ENCODE data around the gene MTUS2. TPM values are rescaled to one million over a fixed set of nuclear protein-coding genes. Genes with fewer than 3 reads are reported as not detected.

The MTUS2 gene
- total RNA-seq, 1 donor from 2014 or later, result 5.1 TPM

DNA sequence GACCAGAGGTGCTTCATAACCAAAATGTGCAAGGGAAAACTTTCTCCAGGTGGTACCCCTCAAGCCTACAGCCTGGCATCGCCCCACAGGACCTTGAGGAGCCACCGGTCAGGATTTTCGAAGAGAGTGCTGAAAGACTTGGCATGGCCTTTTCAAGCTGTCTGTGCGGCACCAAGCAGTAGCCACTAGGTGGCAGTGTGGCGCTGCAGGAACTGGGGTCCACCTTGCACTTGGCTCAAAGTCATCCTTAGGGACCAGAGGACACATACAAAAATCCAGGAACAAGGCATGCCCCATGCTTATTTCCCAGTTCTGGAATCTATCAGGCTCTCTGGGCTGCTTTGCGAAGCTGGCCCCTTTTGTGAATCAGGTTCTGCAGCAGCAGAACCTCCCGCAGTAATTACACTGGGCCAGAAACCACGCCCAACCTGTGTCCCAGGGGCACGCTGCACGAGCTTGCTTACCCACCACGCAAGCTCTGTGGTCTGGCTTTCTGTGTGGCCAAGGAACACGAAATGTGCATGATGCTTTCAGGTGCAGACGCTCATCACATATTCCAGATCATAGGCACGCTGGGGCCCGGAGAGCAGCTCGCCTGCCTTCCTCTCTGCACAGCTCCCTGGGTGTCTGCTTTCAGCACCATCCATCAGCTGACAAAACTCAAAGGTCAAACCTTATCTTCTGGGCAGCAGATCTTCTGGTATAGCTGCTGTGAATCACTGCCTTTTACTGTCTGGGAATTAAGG lies 688.2 kb downstream of the MTUS2 start:
- peak; percentile 82 for DNase-seq (ENCODE audit: low spot score)

GRCh38 chr13:29508876-29509252 lies 688.7 kb downstream of the MTUS2 start:
- DNase-seq (ENCODE audit: low spot score), result no peak

DNA sequence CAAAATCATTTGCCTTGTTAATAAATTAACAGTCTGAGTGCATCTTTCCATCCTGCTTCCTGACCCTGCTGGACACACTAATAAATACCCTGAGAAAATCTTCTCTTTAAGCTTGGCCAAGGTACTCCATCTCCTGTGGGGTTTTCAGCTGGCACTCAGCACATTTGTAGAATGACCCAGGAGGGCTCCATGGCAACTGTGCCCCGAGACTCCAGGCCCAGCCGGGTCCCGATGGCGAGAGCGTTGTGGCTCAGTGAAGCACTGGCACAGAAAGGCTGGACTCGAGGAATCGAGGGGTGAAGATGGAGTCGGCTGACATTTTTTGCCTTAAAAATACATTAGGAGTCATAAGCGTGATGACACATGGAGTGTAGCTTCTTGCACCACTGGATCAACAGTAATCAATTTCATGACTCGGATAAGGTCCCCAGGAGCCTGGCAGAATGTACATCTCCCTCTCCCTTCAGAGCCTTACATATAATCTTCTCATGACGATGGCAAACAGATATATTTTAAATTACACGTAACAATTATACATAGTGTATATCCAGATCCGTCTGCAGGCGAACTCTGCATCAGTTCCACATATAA lies 690.0 kb downstream of the MTUS2 start:
- DNase-seq (ENCODE audit: low spot score), result no peak

GRCh38 chr13:29510651-29511084 lies 690.5 kb downstream of the MTUS2 start:
- no peak for DNase-seq (ENCODE audit: low spot score)

GRCh38 chr13:29511106-29511796 lies 691.1 kb downstream of the MTUS2 start:
- DNase-seq (ENCODE audit: low spot score), result no peak

DNA sequence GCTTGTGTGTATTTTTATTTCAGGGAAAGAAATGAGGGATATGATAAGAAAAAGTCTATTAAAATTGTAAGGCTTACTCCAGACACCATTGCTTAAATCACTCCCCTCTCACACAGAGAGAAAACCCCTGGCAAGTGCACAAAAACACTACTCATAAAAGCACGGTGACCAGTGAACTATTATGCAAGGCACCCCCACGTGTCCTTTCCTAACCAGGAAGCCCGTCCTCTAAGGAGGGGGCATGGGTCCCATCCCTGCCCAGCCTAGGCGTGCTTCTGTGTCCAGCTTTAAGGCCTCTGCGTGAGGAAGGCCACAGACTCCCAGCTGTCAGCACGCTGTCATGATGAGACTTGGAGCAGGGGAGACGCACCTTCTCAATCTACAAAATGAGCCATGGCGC lies 691.8 kb downstream of the MTUS2 start:
- DNase-seq (ENCODE audit: low spot score), result no peak

DNA sequence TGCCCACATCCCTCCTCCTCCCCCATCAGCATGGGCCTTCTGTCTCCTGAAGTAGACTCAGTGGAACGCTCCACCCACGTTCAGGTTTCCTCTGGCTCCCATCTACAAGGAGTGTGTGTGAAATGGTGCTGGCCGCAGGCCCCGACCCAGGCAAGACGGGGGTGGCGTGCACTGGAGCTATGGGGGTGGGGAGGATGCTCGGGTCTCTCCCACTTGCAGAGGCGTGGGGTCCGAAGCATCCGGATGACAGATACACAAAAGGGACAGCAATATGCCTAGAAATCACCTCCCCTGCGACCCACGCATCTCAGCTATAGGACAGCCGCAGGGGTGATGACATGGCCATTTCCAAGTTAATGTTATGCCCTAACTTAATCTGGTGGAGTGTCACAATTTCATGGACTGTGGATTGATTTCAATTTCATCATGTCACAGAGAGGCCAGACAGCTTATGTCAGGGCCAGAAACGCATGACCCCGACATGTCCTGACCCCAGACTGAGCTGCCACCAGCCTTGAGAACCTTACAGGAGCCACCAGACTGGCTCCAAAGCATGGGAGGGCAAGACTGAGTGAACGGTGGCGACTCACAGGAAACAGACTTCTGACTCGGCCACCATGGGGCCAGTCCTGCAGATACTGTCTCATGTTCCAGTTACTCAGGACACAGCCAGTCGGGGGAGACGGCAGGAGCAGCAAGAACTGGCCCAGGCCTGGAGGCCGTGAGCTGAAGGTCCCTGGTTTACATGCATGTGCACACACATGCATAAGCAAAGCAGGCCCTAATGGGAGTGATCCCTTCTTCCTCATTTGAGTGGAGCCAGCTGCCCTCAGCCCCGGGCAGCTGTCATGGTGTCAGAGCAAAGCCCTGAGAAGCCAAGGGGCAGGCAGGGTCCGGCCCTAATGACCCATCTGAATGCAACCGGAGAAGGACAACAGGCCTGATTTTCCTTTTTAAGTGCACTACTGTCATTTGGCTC lies 693.2 kb downstream of the MTUS2 start:
- no peak for DNase-seq (ENCODE audit: low spot score)

GRCh38 chr13:29513981-29514719 lies 694.0 kb downstream of the MTUS2 start:
- DNase-seq (ENCODE audit: low spot score), result no peak

DNA sequence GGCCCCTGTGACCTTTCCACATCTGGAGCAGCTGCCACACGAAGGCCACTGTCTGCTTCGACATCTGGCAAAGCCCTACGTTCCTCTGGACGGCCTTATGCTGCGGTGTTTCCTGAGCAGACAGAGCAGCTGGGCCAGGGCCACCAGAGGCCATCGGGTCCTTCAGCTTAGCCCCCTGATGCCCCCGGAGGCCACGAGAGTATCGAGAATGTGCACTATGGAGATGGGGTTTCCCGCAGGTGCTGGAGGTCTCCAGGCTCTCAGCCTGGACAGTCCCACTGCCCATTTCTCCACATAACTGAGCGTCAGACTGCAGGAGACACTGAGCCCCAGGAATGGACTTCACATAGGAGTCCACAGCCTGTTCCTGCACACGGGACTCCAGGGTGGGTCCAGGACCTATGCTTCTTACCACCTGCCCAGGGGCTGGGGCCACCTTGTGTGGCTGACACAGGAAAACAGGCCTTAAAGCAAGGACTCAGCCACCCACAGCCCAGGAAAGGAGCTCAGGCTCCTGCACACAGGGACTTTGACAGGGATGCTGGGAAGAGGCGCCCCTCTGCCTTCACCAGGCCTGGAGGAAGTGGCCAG lies 694.7 kb downstream of the MTUS2 start:
- no peak for DNase-seq (ENCODE audit: low spot score)

DNA sequence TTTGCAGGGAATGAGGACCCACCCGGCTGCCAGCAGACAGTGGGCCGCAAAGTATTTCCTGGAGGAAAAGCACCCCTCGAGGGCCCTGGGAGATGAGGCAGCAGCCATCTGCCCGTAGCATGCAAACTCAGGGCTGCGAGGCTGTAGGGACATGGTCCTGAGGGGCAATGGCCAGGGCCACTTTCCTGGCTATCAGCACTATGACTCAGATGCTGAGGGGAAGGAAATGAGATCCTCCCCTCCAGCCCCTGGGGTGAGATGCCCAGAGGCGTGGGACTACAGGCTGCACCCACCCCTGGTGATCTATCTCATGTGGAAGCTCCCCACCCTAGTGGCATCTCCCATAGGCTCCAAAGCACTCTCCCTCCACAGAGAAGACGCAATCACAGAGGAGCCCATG lies 695.2 kb downstream of the MTUS2 start:
- DNase-seq (ENCODE audit: low spot score), result no peak

DNA sequence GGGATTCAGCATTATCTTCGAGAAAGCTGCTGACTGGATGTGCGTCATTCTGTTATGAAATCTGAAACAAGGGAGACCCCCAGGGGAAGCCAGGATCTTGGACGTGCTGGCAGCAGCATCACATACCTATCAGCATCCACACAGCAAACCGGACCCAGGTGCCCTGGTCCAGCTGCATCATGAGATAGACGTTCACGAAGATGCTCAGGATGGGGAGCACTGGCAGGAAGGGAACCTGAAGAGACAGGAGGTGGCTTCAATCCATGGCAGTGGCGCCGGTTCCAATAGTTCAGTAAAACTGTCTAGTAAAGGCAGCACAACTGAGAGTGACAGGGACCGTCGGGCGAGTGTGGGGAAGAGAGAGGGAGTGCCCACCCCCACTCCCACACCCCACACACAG lies 695.9 kb downstream of the MTUS2 start:
- DNase-seq (ENCODE audit: low spot score), result no peak

- DNase-seq (ENCODE audit: low spot score), result no peak
These were observed 696.7 kb downstream of the MTUS2 start for GRCh38 chr13:29516880-29517279.

- no peak for DNase-seq (ENCODE audit: low spot score)
These were observed 699.8 kb downstream of the MTUS2 start for GRCh38 chr13:29519921-29520320.

GRCh38 chr13:29520671-29521070 lies 700.5 kb downstream of the MTUS2 start:
- DNase-seq (ENCODE audit: low spot score), result no peak

- no peak for DNase-seq (ENCODE audit: low spot score)
These were observed 701.2 kb downstream of the MTUS2 start for GRCh38 chr13:29521336-29521735.

GRCh38 chr13:29522044-29522685 lies 702.0 kb downstream of the MTUS2 start:
- no peak for DNase-seq (ENCODE audit: low spot score)

DNA sequence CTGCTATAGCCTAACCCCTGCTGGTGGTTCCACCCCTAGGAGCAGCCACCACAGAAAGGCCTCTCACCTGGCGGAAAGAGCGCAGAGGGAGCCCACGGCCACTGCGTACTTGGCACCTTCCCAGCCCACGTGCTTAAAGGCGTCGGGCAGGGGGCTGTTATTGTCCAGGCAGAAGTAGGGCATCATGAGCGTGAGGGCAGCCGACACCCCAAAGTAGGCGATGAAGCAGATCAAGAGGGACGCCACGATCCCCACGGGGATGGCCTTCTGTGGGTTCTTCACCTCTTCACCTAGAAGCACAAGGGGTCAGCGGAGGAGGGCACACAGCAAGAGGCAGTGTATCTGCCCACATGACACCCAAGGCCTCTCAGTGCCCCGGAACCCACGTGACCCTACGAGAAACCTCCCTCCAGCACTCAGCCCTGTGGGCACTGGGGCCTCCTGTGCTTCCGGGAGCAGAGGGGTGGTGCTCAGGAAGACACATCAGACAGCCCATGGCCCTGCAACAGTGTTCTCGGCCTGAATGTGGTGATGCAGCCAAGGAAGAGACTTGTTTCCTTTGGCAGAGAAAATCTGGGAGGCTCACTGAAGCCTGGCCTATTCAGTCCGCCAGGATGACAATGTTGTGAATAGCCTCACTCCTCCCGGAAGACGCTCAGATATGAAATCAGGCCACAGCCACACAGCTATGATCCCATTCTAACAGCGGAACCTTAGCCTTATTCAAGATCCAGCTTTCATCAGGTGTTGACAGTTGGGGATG lies 703.2 kb downstream of the MTUS2 start:
- DNase-seq (ENCODE audit: low spot score), result no peak

- DNase-seq (ENCODE audit: low spot score), result peak; percentile 60
These were observed 704.0 kb downstream of the MTUS2 start for GRCh38 chr13:29524176-29524575.

DNA sequence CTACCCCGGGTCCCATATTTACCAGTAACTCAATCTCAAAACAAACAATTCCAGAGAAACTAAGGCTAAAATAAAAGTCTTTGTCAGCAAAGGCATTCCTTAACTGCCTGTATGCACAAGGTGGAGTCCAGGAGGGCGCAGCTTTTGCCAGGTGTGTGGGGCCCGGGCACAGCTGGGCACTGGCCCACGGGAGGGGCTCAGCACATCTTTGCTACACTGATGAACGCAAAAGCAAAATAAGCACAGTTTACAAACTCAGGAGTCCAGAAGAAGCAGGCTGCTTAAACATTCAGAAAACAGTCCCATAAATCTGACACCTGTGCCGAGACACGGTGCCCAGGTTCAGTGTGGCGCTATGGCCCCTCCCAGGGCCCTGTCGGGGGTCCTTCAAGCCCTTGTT lies 704.5 kb downstream of the MTUS2 start:
- no peak for DNase-seq (ENCODE audit: low spot score)
